ENCODE data around the gene GRHL1. TPM values are rescaled to one million over a fixed set of nuclear protein-coding genes. Genes with fewer than 3 reads are reported as not detected.

GRHL1 gene
- total and polyA plus RNA-seq, 2 of the 8 experiments (the other 6 are each of a cell fraction or from before 2014, with no cell fraction given), result 1.3 to 3.6 TPM

DNA sequence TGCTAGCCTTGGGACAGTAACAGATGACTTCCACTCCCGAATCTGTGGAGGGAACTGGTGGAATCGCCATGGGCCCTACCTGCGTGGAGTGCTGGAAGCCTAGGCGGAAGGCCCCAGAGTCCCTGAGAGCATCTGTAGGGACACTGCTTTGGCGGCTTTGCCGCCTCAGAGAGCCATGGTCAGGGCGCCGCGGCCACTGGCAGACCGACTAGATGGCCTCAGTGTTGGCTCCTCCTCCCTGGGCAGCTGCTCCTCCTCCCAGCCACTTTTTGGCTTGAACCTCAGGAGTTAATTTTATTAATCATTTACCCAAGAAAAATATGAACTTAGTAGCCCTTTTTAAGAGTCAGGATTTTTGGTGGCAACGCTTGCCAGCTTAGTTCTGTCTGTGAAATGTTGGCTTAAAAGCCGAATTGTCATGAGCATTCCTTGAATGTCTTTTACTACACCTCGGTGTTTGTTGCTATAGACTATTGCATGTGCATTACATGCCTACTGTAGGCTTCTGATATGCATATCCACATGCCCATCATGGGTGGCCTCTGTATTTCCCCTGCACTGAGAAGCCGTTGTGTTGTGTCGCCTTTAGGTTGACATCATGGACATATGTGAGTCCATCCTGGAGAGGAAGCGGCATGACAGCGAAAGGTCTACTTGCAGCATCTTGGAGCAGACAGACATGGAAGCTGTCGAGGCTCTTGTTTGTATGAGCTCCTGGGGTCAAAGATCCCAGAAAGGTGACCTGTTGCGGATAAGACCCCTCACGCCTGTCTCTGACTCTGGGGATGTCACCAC is 94.3 kb downstream of the GRHL1 start:
- Histone ChIP-seq H3K27ac (ENCODE audit: low read depth, low read length) (no peak overlapping the region), H2BK120ac (replicated peaks; ENCODE audit: low read depth, low read length) (no peak overlapping the region), H3K23me2 (ENCODE audit: low read depth, low read length) (peaks cover 8% of the 10 kb centered on the region; the same call in 1 of the 2 replicates), H3K4me1 (replicated peaks in 1 of 4; ENCODE audit: control insufficient read depth in 3 of 4, insufficient read depth in 4 of 4, low read length in 3 of 4) (peaks cover 0 to 5% (median 2%) of the 10 kb centered on the region in 4 experiments; a peak in 3 of 7 replicates), H3K14ac (ENCODE audit: insufficient read length) (no peak overlapping the region), H3K18ac (ENCODE audit: extremely low read depth, low read length) (no peak overlapping the region), H3K9me3 (ENCODE audit: insufficient read depth in 2 of 2, low read depth in 1 of 2, low read length in 1 of 2) (peaks cover 0 to 8% of the 10 kb centered on the region in 2 experiments; a peak in 1 of 4 replicates), H3K27me3 (replicated peaks in 1 of 4; ENCODE audit: control insufficient read depth in 3 of 4, extremely low read depth in 1 of 4, insufficient read depth in 3 of 4, low read length in 3 of 4) (peaks cover 0 to 24% (median 17%) of the 10 kb centered on the region in 4 experiments; a peak in 6 of 7 replicates), H3K36me3 (ENCODE audit: control insufficient read depth in 2 of 4, insufficient read depth in 4 of 4, low read length in 3 of 4) (peaks cover 0 to 14% (median 2%) of the 10 kb centered on the region in 4 experiments; a peak in 2 of 8 replicates), H2BK12ac (ENCODE audit: low read depth, low read length) (no peak overlapping the region), H3K4me2 (ENCODE audit: insufficient read depth in 1 of 2, low read depth in 2 of 2, low read length in 2 of 2) (no peak overlapping the region), H3K4me3 (ENCODE audit: extremely low read depth in 1 of 4, insufficient read depth in 2 of 4, low read depth in 3 of 4, low read length in 4 of 4) (no peak overlapping the region), H2AK5ac (ENCODE audit: low read depth, low read length) (no peak overlapping the region), H3K23ac (ENCODE audit: insufficient read length) (no peak overlapping the region), H3K4ac (replicated peaks; ENCODE audit: insufficient read length, low read depth, low read length) (no peak overlapping the region), H4K8ac (ENCODE audit: extremely low read depth, insufficient read depth, low read length) (no peak overlapping the region), H2BK15ac (ENCODE audit: low read length) (peak overlapping the region; percentile 16; the same call in 1 of the 2 replicates), H3K56ac (replicated peaks; ENCODE audit: insufficient read length, low read depth, low read length) (no peak overlapping the region), H2BK20ac (ENCODE audit: low read length) (no peak overlapping the region), H4K20me1 (replicated peaks in 1 of 2; ENCODE audit: control insufficient read depth in 1 of 2, insufficient read depth in 2 of 2, low read length in 2 of 2) (peaks cover 0 to 5% of the 10 kb centered on the region in 2 experiments), H4K91ac (replicated peaks; ENCODE audit: insufficient read length, low read length) (no peak overlapping the region), H2BK5ac (ENCODE audit: low read depth, low read length) (no peak overlapping the region), H3K9ac (replicated peaks in 1 of 4; ENCODE audit: extremely low read depth in 1 of 4, low read depth in 3 of 4, low read length in 3 of 4) (no peak overlapping the region), H3K79me1 (ENCODE audit: low read depth, low read length) (no peaks in the 10 kb centered on the region; the same call in 1 of the 2 replicates), H2AFZ (ENCODE audit: low read length) (no peak overlapping the region), H3K79me2 (ENCODE audit: control insufficient read depth in 1 of 2, insufficient read depth in 2 of 2, low read length in 2 of 2) (no peaks in the 10 kb centered on the region), H4K5ac (ENCODE audit: insufficient read length, low read depth, low read length) (no peak overlapping the region)
- 96% methylated on average over 18 of the region's 20 CpGs; no CpG with 5 or more reads in 1 of the 2 experiments for WGBS, 2 experiments (ENCODE audit: extremely low coverage in 1 of 2, insufficient coverage in 1 of 2, insufficient read length in 1 of 2, insufficient replicate concordance in 2 of 2, low coverage in 1 of 2, low lambda C conversion rate in 2 of 2, missing lambda C conversion rate in 1 of 2)
- FAIRE-seq, result no peak
- POLR2A ChIA-PET (ENCODE audit: partially characterized antibody), result interaction anchor here (1.2 to 4.2 kb wide), 2 partner anchors 9 to 12 kb away, joined by 4 to 32 read pairs; no protein-coding TSS in a partner anchor
- no peak for DNase-seq (ENCODE audit: low read depth in 1 of 2, low spot score in 2 of 2)
- CTCF ChIA-PET (ENCODE audit: partially characterized antibody), result interaction anchor here (0.6 to 7.3 kb wide), 14 partner anchors 10 to 386 kb away, joined by 3 to 59 read pairs (median 17); no protein-coding TSS in a partner anchor
- TF ChIP-seq HDAC2 (IDR thresholded peaks at IDR 0.05; ENCODE audit: borderline replicate concordance in 1 of 2, low read depth in 2 of 2, low read length in 2 of 2) (no peak), RBBP5 (IDR thresholded peaks at IDR 0.05; ENCODE audit: borderline replicate concordance, low read depth, low read length) (no peak), RNF2 (IDR thresholded peaks at IDR 0.05; ENCODE audit: borderline replicate concordance, low read depth, low read length, missing control alignments, poor library complexity, severe bottlenecking) (no peak), CHD2 (IDR thresholded peaks at IDR 0.05; ENCODE audit: low read length) (no peak), POLR2AphosphoS5 (IDR thresholded peaks at IDR 0.05; ENCODE audit: low read depth, low read length) (no peak), BCL11A (IDR thresholded peaks at IDR 0.05; ENCODE audit: low read depth in 2 of 2, low read length in 2 of 2) (no peak), CEBPB (IDR thresholded peaks at IDR 0.05; ENCODE audit: low read depth, low read length) (no peak), SIN3A (conservative IDR thresholded peaks at IDR 0.05 in 1 of 2, IDR thresholded peaks at IDR 0.05 in 1 of 2; ENCODE audit: low read depth in 1 of 2, low read length in 2 of 2) (no peak), RXRA (IDR thresholded peaks at IDR 0.05; ENCODE audit: insufficient read depth, low read depth, low read length) (no peak), TAF7 (optimal IDR thresholded peaks at IDR 0.05; ENCODE audit: borderline replicate concordance, low read depth, low read length) (no peak)

All from H1 (cell line).